ENCODE measurements around the gene GNAI1.

GNAI1 gene

GRCh38 chr7:80159802-80160201, 25.2 kb downstream of the GNAI1 start:
- no peak for DNase-seq (ENCODE audit: low spot score)

GRCh38 chr7:80161466-80161865, 26.8 kb downstream of the GNAI1 start:
- DNase-seq (ENCODE audit: low spot score): no peak

GRCh38 chr7:80165177-80165576, 30.5 kb downstream of the GNAI1 start:
- peak; percentile 22 for DNase-seq (ENCODE audit: low spot score)

GRCh38 chr7:80170445-80170844, 35.8 kb downstream of the GNAI1 start:
- DNase-seq (ENCODE audit: low spot score): no peak

- no peak for DNase-seq (ENCODE audit: low spot score)
These were observed 37.8 kb downstream of the GNAI1 start for GRCh38 chr7:80172387-80172786.

- DNase-seq (ENCODE audit: low spot score): no peak
These were observed 41.1 kb downstream of the GNAI1 start for GRCh38 chr7:80175744-80176143.

GRCh38 chr7:80181411-80181810, 46.8 kb downstream of the GNAI1 start:
- DNase-seq (ENCODE audit: low spot score): no peak

- DNase-seq (ENCODE audit: low spot score): no peak
These were observed 48.1 kb downstream of the GNAI1 start for GRCh38 chr7:80182630-80183276.

GRCh38 chr7:80183351-80183750, 48.7 kb downstream of the GNAI1 start:
- no peak for DNase-seq (ENCODE audit: low spot score)

GRCh38 chr7:80183900-80184685, 49.5 kb downstream of the GNAI1 start:
- no peak for DNase-seq (ENCODE audit: low spot score)

- DNase-seq (ENCODE audit: low spot score): no peak
These were observed 50.1 kb downstream of the GNAI1 start for GRCh38 chr7:80184693-80185092.

- no peak for DNase-seq (ENCODE audit: low spot score)
These were observed 50.9 kb downstream of the GNAI1 start for GRCh38 chr7:80185571-80185970.

GRCh38 chr7:80186721-80187120, 52.1 kb downstream of the GNAI1 start:
- no peak for DNase-seq (ENCODE audit: low spot score)

- DNase-seq (ENCODE audit: low spot score): no peak
These were observed 52.6 kb downstream of the GNAI1 start for GRCh38 chr7:80187279-80187678.

GRCh38 chr7:80187727-80188126, 53.1 kb downstream of the GNAI1 start:
- DNase-seq (ENCODE audit: low spot score): no peak

GRCh38 chr7:80189638-80190037, 55.0 kb downstream of the GNAI1 start:
- DNase-seq (ENCODE audit: low spot score): no peak

GRCh38 chr7:80197627-80198026, 63.0 kb downstream of the GNAI1 start:
- DNase-seq (ENCODE audit: low spot score): no peak

GRCh38 chr7:80199051-80199450, 64.4 kb downstream of the GNAI1 start:
- no peak for DNase-seq (ENCODE audit: low spot score)

- DNase-seq (ENCODE audit: low spot score): no peak
These were observed 69.8 kb downstream of the GNAI1 start for GRCh38 chr7:80204454-80204853.

GRCh38 chr7:80204919-80205318, 70.3 kb downstream of the GNAI1 start:
- no peak for DNase-seq (ENCODE audit: low spot score)

GRCh38 chr7:80206763-80207162, 72.1 kb downstream of the GNAI1 start:
- DNase-seq (ENCODE audit: low spot score): no peak

GRCh38 chr7:80207501-80207900, 72.9 kb downstream of the GNAI1 start:
- no peak for DNase-seq (ENCODE audit: low spot score)

- no peak for DNase-seq (ENCODE audit: low spot score)
These were observed 74.1 kb downstream of the GNAI1 start for GRCh38 chr7:80208700-80209099.

- DNase-seq (ENCODE audit: low spot score): no peak
These were observed 75.8 kb downstream of the GNAI1 start for GRCh38 chr7:80210400-80210799.

All from iPS-NIHi11 (cell line).